ENCODE data around the gene PKHD1. TPM values are rescaled to one million over a fixed set of nuclear protein-coding genes. Genes with fewer than 3 reads are reported as not detected.

Gene PKHD1
- total RNA-seq, 2 donors from 2014 or later, result 0.14 TPM; not detected in 1

DNA sequence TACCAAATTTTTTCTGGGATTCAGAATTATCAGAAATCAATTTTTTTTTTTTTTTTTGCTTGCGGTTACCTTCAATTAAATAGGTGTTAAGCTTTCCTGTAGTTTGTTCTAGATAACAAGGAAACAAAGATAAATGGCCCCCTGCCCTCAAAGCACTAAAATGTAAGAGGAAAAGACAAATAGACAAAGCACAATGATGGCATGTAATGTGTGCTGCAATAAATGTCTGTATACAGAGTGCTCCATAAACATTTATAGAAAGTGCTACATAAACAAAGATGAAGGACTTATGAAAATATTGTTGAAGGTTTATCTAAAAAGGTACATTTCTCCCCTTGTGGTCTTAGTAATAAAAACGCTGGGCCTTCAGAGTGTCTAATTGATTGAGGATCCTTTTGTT is 384.6 kb downstream of the PKHD1 start:
- Histone ChIP-seq H3K9me3 (no peaks in the 10 kb centered on the region), H3K27ac (no peak overlapping the region), H3K4me1 (ENCODE audit: control insufficient read depth in 1 of 2, low read depth in 2 of 2) (no peaks in the 10 kb centered on the region), H3K36me3 (no peaks in the 10 kb centered on the region), H3K4me3 (no peak overlapping the region), H3K27me3 (replicated peaks; ENCODE audit: insufficient read depth) (no peaks in the 10 kb centered on the region)
- no peak for ATAC-seq (ENCODE audit: insufficient number of reproducible peaks, low FRiP score, low read depth)
- TF ChIP-seq, protein P1, sequence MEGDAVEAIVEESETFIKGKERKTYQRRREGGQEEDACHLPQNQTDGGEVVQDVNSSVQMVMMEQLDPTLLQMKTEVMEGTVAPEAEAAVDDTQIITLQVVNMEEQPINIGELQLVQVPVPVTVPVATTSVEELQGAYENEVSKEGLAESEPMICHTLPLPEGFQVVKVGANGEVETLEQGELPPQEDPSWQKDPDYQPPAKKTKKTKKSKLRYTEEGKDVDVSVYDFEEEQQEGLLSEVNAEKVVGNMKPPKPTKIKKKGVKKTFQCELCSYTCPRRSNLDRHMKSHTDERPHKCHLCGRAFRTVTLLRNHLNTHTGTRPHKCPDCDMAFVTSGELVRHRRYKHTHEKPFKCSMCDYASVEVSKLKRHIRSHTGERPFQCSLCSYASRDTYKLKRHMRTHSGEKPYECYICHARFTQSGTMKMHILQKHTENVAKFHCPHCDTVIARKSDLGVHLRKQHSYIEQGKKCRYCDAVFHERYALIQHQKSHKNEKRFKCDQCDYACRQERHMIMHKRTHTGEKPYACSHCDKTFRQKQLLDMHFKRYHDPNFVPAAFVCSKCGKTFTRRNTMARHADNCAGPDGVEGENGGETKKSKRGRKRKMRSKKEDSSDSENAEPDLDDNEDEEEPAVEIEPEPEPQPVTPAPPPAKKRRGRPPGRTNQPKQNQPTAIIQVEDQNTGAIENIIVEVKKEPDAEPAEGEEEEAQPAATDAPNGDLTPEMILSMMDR (IDR thresholded peaks at IDR 0.05), result no peak
- no peak for DNase-seq (ENCODE audit: low spot score)

DNA sequence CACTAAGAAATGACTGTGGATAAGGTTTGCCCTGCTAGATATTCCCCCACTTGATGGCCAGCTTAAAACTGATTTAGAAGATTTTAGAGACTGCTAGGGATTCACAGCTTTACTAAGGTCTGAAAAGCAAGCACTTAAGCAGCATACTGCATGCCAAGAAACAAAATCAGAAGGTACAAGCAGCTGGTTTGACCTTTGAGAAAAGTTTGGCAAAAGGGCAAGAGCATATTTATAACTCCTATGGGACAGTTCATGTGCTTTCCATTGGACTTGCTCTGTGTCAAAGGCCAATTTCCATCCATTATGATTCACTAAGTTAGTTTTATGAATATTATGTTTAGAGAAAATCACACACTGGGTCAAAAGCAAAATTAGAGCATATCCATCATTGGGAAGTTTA is 402.8 kb downstream of the PKHD1 start:
- TF ChIP-seq, protein P1 (IDR thresholded peaks at IDR 0.05), result no peak
- Histone ChIP-seq H3K27me3 (replicated peaks; ENCODE audit: insufficient read depth) (no peaks in the 10 kb centered on the region), H3K27ac (no peak overlapping the region), H3K4me3 (no peak overlapping the region), H3K9me3 (no peaks in the 10 kb centered on the region), H3K36me3 (no peaks in the 10 kb centered on the region), H3K4me1 (ENCODE audit: control insufficient read depth in 1 of 2, low read depth in 2 of 2) (no peaks in the 10 kb centered on the region)
- DNase-seq (ENCODE audit: low spot score) (no peak), ATAC-seq (ENCODE audit: insufficient number of reproducible peaks, low FRiP score, low read depth) (no peak)

DNA sequence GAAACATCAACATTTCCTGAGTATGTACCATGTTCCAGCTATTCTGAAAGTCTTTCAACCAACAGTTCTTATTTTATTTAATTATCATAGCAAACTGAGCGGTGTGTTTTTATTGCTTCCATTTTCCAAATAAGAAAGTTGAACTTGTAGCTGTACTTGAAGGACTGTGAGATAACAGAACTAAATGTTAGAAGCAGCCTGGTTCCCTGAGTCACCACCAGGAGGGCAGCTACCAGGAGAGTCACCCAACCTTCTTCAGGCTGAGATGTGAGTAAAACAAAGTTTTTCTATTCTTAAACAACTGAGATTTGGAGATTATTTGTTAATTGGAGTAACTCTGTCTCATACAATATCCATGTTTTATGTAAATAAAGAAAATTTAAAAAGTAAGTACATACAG is 403.4 kb downstream of the PKHD1 start:
- Histone ChIP-seq H3K4me3 (no peak overlapping the region), H3K36me3 (no peaks in the 10 kb centered on the region), H3K27ac (no peak overlapping the region), H3K27me3 (replicated peaks; ENCODE audit: insufficient read depth) (no peaks in the 10 kb centered on the region), H3K4me1 (ENCODE audit: control insufficient read depth in 1 of 2, low read depth in 2 of 2) (no peaks in the 10 kb centered on the region), H3K9me3 (no peaks in the 10 kb centered on the region)
- TF ChIP-seq, protein P1 (IDR thresholded peaks at IDR 0.05), result no peak
- no peak for DNase-seq (ENCODE audit: low spot score)
- ATAC-seq (ENCODE audit: insufficient number of reproducible peaks, low FRiP score, low read depth), result no peak

DNA sequence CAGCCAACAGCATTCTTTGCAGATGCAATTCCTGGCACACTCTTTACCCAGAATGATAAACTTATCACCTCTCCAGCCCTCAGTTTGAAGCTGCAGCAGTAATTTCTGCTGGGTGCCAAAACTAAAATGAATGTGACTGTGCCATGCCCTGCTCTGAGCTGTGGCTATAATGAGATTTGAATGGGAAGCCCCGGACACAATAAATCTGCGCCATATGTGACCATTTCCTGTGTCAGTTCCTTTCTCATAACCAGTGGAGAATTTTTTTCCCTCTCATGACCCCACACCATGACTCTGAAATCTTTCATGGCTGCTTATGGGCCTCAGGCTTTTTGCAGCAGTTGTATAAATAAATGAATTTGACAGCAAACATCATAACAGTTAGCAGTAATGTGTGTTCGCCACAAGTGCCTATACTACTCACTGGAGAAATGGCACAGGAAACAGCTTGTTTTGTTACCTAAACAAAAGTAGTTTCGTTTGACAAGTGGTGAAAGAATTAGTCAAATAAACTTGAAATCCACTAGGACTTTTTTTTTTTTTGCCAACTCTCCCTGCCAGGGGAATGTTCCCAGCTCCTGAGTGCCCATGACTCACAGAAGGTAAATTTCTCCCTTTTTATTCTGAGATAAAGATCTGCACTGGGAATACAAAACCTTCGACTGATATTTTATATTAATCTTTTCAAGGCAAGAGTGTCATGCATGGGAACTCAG is 408.4 kb downstream of the PKHD1 start:
- ATAC-seq (ENCODE audit: insufficient number of reproducible peaks, low FRiP score, low read depth) (no peak), DNase-seq (ENCODE audit: low spot score) (no peak)
- no peaks in the 10 kb centered on the region for H3K27me3 ChIP-seq (replicated peaks; ENCODE audit: insufficient read depth)
- no peak overlapping the region for H3K27ac ChIP-seq
- no peaks in the 10 kb centered on the region for H3K4me1 ChIP-seq (ENCODE audit: control insufficient read depth in 1 of 2, low read depth in 2 of 2)
- H3K36me3 ChIP-seq, result no peaks in the 10 kb centered on the region
- H3K4me3 ChIP-seq, result no peak overlapping the region
- TF ChIP-seq, protein P1 (IDR thresholded peaks at IDR 0.05), result no peak
- no peaks in the 10 kb centered on the region for H3K9me3 ChIP-seq

DNA sequence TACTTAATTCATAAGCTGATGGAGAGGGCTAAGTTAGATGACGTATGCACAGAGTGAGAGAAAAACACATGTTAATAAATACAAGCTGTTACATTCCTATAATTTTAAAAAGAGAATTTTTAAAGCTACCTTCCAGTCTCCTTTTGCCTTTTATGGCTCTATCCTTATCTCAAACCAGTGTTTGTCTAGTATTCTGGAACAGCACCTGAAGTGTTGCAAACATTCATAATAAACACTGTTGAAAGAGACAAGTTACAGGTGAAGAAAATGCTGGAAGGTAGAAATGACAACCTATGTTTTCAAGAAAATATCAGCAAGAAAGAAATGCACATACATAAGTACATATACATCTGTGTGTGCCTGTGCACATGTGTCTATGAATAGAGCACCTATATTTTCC is 409.1 kb downstream of the PKHD1 start:
- H3K27me3 ChIP-seq (replicated peaks; ENCODE audit: insufficient read depth), result no peaks in the 10 kb centered on the region
- ATAC-seq (ENCODE audit: insufficient number of reproducible peaks, low FRiP score, low read depth) (no peak), DNase-seq (ENCODE audit: low spot score) (no peak)
- H3K4me3 ChIP-seq, result no peak overlapping the region
- TF ChIP-seq, protein P1 (IDR thresholded peaks at IDR 0.05), result no peak
- H3K4me1 ChIP-seq (ENCODE audit: control insufficient read depth in 1 of 2, low read depth in 2 of 2), result no peaks in the 10 kb centered on the region
- no peak overlapping the region for H3K27ac ChIP-seq
- H3K9me3 ChIP-seq, result no peaks in the 10 kb centered on the region
- H3K36me3 ChIP-seq, result no peaks in the 10 kb centered on the region

All from thoracic aorta (tissue), 2 donors.